NT2/D1 (cell line): ENCODE data around the gene GON4L.

ENCODE experiments used
- SUZ12 ChIP-seq: IDR thresholded peaks from 2 replicates; pipeline ENCODE4 v1.6.1; 2011; ENCODE audit not compliant: insufficient read length, insufficient read depth; ENCODE audit errors: extremely low read depth
- YY1 ChIP-seq: IDR thresholded peaks from 2 replicates; pipeline ENCODE4 v1.6.1; 2011; ENCODE audit not compliant: insufficient read length, insufficient read depth
- ZNF274 ChIP-seq: IDR thresholded peaks from 2 replicates; pipeline ENCODE4 v1.6.1; 2011; ENCODE audit warnings: mild to moderate bottlenecking, low read depth, low read length

DNA sequence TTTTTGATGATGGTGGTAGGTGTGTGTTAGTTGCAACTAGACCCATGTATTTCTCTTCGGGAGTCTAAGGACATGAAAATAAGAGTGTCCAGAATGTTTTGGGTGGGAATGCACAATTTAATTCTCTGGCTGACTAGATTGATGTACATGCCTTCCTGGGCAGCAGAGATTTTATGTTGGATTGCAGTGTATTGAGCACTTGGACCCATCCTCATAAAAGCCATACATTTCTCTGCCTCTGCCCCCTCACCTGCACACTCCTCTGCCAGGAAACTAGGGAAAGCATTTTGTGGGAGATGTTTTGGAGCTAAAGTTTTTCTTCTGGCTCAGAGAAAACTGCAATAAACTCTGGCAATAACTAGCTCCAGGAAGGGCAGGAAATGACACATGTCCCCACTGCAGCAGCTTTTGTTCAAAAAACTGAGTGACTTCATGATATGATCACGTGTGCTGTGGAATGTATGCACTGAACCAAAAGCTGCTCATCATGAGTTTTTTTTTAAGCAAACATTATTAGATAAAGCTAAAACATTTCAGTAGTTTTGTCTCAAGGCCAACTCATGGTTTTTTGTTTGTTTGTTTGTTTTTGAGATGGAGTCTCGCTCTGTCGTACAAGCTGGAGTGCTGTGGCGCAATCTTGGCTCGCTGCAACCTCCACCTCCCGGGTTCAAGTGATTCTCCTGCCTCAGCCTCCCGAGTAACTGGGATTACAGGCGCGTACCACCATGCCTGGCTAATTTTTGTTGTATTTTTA, 36.6 kb upstream of the GON4L start:
- TF ChIP-seq SUZ12 = no peak
- TF ChIP-seq ZNF274 = no peak
- TF ChIP-seq YY1 = no peak
